Measurements from ENCODE around the gene ANO10. TPM values are rescaled to one million over a fixed set of nuclear protein-coding genes. Genes with fewer than 3 reads are reported as not detected.

The ANO10 gene
- total and polyA plus RNA-seq, 2 donors (not counting 1 experiment from before 2014, with no cell fraction given) = 1.9 to 10.6 TPM

DNA sequence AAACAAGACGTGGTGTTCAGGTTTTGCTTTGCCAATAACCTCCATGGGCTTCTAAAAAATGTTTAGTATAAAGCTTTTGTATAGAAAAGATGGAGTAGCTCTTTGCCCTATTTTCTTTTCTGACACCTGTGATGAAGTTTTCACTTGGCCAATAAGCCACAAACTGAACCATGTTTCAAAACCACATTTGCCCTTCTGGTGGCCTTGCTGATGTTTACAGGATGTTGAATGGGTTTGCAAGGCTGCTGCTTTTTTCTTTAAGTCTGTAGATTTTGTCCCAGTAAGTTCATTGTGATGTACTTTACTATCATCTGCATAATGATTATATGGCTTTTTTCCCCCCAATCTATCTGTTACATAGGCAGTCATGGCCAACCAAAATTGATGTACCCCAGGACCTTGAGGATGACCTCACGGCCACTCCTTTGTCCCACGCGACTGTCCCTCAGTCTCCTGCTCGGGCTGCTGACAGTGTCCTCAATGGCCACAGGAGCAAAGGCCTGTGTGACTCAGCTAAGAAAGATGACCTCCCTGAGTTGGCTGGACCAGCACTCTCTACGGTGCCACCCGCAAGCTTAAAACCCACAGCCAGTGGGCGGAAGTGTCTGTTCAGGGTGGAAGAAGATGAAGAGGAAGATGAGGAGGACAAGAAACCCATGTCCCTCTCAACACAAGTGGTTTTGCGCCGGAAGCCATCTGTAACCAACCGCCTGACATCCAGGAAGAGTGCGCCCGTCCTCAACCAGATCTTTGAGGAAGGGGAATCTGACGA, 274.6 kb downstream of the ANO10 start:
- H3K9me3 ChIP-seq (ENCODE audit: control extremely low read depth in 1 of 3, control insufficient read depth in 2 of 3, insufficient read depth in 1 of 3, low read length in 2 of 3) = peaks cover 3 to 12% (median 12%) of the 10 kb centered on the region in 3 donors
- H3K4me1 ChIP-seq (ENCODE audit: control insufficient read depth in 2 of 2, insufficient read depth in 2 of 2, low read length in 2 of 2) = no peaks in the 10 kb centered on the region
- POLR2A ChIA-PET = no interaction called here
- CTCF ChIA-PET = interaction anchor here (0.6 kb wide), 1 partner anchor 28 kb away, joined by 3 read pairs; no protein-coding TSS in a partner anchor
- peaks cover 11 to 92% of the 10 kb centered on the region in 2 experiments for H3K36me3 ChIP-seq (replicated peaks in 1 of 2; ENCODE audit: control extremely low read depth in 1 of 2, control insufficient read depth in 1 of 2, extremely low read depth in 1 of 2, insufficient read depth in 2 of 2, low read length in 1 of 2)
- no peaks in the 10 kb centered on the region for H3K4me1 Mint-ChIP-seq
- intact Hi-C loops (cut with micrococcal nuclease) = no loop called here
- no peaks in the 10 kb centered on the region for H3K27me3 Mint-ChIP-seq
- DNase-seq (no peak), ATAC-seq (ENCODE audit: low read depth) (no peak)
- H3K27me3 ChIP-seq (replicated peaks in 1 of 4; ENCODE audit: control extremely low read depth in 1 of 4, control insufficient read depth in 3 of 4, insufficient read depth in 4 of 4, low read length in 3 of 4) = no peaks in the 10 kb centered on the region
- H3K79me2 ChIP-seq (ENCODE audit: control insufficient read depth, insufficient read depth, low read length) = no peaks in the 10 kb centered on the region
- peaks cover 7% of the 10 kb centered on the region for H3K9me3 Mint-ChIP-seq (ENCODE audit: insufficient read depth)
- 95% methylated on average over 10 of the region's 14 CpGs for WGBS (ENCODE audit: insufficient coverage)
- no peak overlapping the region for H3K4me3 ChIP-seq (ENCODE audit: control extremely low read depth in 1 of 5, extremely low read depth in 1 of 5, insufficient read depth in 1 of 5, low read depth in 2 of 5, low read length in 4 of 5)
- no peak overlapping the region for H3K9ac ChIP-seq (ENCODE audit: low read length)
- H3K4me3 Mint-ChIP-seq = no peak overlapping the region
- no peak overlapping the region for H3K4me2 ChIP-seq (replicated peaks; ENCODE audit: low read depth, low read length, poor library complexity, severe bottlenecking)
- TF ChIP-seq EZH2 (IDR thresholded peaks at IDR 0.05; ENCODE audit: borderline replicate concordance, insufficient read depth, low read depth, low read length, poor library complexity, severe bottlenecking) = no peak
- TF ChIP-seq, protein P1, sequence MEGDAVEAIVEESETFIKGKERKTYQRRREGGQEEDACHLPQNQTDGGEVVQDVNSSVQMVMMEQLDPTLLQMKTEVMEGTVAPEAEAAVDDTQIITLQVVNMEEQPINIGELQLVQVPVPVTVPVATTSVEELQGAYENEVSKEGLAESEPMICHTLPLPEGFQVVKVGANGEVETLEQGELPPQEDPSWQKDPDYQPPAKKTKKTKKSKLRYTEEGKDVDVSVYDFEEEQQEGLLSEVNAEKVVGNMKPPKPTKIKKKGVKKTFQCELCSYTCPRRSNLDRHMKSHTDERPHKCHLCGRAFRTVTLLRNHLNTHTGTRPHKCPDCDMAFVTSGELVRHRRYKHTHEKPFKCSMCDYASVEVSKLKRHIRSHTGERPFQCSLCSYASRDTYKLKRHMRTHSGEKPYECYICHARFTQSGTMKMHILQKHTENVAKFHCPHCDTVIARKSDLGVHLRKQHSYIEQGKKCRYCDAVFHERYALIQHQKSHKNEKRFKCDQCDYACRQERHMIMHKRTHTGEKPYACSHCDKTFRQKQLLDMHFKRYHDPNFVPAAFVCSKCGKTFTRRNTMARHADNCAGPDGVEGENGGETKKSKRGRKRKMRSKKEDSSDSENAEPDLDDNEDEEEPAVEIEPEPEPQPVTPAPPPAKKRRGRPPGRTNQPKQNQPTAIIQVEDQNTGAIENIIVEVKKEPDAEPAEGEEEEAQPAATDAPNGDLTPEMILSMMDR (IDR thresholded peaks at IDR 0.05) = no peak
- no peak overlapping the region for H3K27ac ChIP-seq (ENCODE audit: low read length in 2 of 2)
- no peak overlapping the region for H3K27ac Mint-ChIP-seq
- no peak overlapping the region for H2AFZ ChIP-seq (ENCODE audit: insufficient read depth, low read depth, low read length, poor library complexity, severe bottlenecking)
- peaks cover 16% of the 10 kb centered on the region for H4K20me1 ChIP-seq (ENCODE audit: control insufficient read depth, insufficient read depth, low read length, poor library complexity, severe bottlenecking)

DNA sequence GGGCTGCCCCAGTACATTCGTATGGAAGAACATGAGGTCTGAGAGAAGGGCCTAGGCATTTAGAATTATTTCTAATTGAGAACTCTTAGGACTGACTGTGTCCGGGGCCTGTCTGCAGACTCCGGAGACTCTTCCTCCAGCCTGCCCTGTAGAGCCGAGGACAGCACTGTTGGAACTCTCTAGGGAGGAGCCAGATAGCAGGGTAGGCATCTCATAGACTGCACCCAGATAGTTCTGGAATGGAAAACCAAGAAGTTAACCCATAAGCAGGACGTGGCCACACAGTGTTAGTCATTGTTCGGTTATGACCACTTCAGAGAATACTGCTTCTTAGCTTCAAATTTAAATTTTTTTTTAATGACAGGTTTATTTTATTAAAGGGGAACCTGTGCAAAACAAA, 275.9 kb downstream of the ANO10 start:
- DNase-seq = no peak
- no peak overlapping the region for H3K9ac ChIP-seq (ENCODE audit: low read length)
- peaks cover 0 to 12% (median 0%) of the 10 kb centered on the region in 3 donors for H3K9me3 ChIP-seq (ENCODE audit: control extremely low read depth in 1 of 3, control insufficient read depth in 2 of 3, insufficient read depth in 1 of 3, low read length in 2 of 3)
- H3K4me3 Mint-ChIP-seq = no peak overlapping the region
- H4K20me1 ChIP-seq (ENCODE audit: control insufficient read depth, insufficient read depth, low read length, poor library complexity, severe bottlenecking) = peaks cover 20% of the 10 kb centered on the region
- no peak overlapping the region for H3K4me2 ChIP-seq (replicated peaks; ENCODE audit: low read depth, low read length, poor library complexity, severe bottlenecking)
- no peaks in the 10 kb centered on the region for H3K4me1 Mint-ChIP-seq
- ChIA-PET CTCF (interaction anchor here (1.9 kb wide), 1 partner anchor 10 kb away, joined by 7 read pairs; no protein-coding TSS in a partner anchor), POLR2A (no interaction called here)
- no peaks in the 10 kb centered on the region for H3K4me1 ChIP-seq (ENCODE audit: control insufficient read depth in 2 of 2, insufficient read depth in 2 of 2, low read length in 2 of 2)
- intact Hi-C loops (cut with micrococcal nuclease) = no loop called here
- H3K4me3 ChIP-seq (ENCODE audit: control extremely low read depth in 1 of 5, extremely low read depth in 1 of 5, insufficient read depth in 1 of 5, low read depth in 2 of 5, low read length in 4 of 5) = no peak overlapping the region
- no peaks in the 10 kb centered on the region for H3K79me2 ChIP-seq (ENCODE audit: control insufficient read depth, insufficient read depth, low read length)
- no peak overlapping the region for H2AFZ ChIP-seq (ENCODE audit: insufficient read depth, low read depth, low read length, poor library complexity, severe bottlenecking)
- H3K27ac ChIP-seq (ENCODE audit: low read length in 2 of 2) = no peak overlapping the region
- WGBS (ENCODE audit: insufficient coverage) = 98% methylated on average over 5 of the region's 6 CpGs
- H3K9me3 Mint-ChIP-seq (ENCODE audit: insufficient read depth) = no peaks in the 10 kb centered on the region
- peaks cover 15 to 93% of the 10 kb centered on the region in 2 experiments for H3K36me3 ChIP-seq (replicated peaks in 1 of 2; ENCODE audit: control extremely low read depth in 1 of 2, control insufficient read depth in 1 of 2, extremely low read depth in 1 of 2, insufficient read depth in 2 of 2, low read length in 1 of 2)
- no peak overlapping the region for H3K27ac Mint-ChIP-seq
- H3K27me3 Mint-ChIP-seq = no peaks in the 10 kb centered on the region
- TF ChIP-seq, protein P1 (IDR thresholded peaks at IDR 0.05) = no peak
- TF ChIP-seq EZH2 (IDR thresholded peaks at IDR 0.05; ENCODE audit: borderline replicate concordance, insufficient read depth, low read depth, low read length, poor library complexity, severe bottlenecking) = no peak
- no peaks in the 10 kb centered on the region for H3K27me3 ChIP-seq (replicated peaks in 1 of 4; ENCODE audit: control extremely low read depth in 1 of 4, control insufficient read depth in 3 of 4, insufficient read depth in 4 of 4, low read length in 3 of 4)
- ATAC-seq (ENCODE audit: low read depth) = no peak

Measured in B cell (primary cell).